ENCODE results near the gene ARHGAP15. TPM values are rescaled to one million over a fixed set of nuclear protein-coding genes. Genes with fewer than 3 reads are reported as not detected.

Gene ARHGAP15
- total and polyA plus RNA-seq, 8 donors, result 0.69 to 5.2 (median 1.5) TPM

GRCh38 chr2:143771939-143772338 lies 642.7 kb downstream of the ARHGAP15 start:
- intact Hi-C loops (cut with DNase I), result no loop called here
- no peaks in the 10 kb centered on the region for H3K9me3 ChIP-seq
- FAIRE-seq (no peak), ATAC-seq (no peak), DNase-seq (no peak)
- no peak for TF ChIP-seq CTCF (IDR thresholded peaks at IDR 0.05)
- H3K27ac ChIP-seq, result no peak overlapping the region
- 65 to 70% methylated on average over 6 of the region's 6 CpGs for WGBS, 2 donors
- no peaks in the 10 kb centered on the region for H3K27me3 ChIP-seq
- no peak overlapping the region for H3K4me3 ChIP-seq
- H3K36me3 ChIP-seq, result no peaks in the 10 kb centered on the region
- H3K4me1 ChIP-seq, result no peaks in the 10 kb centered on the region

GRCh38 chr2:143776526-143777297 lies 647.5 kb downstream of the ARHGAP15 start:
- ATAC-seq (no peak), FAIRE-seq (no peak), DNase-seq (no peak)
- intact Hi-C loops (cut with DNase I), result no loop called here
- no peaks in the 10 kb centered on the region for H3K9me3 ChIP-seq
- no peak overlapping the region for H3K27ac ChIP-seq
- 86 to 88% methylated on average over 4 of the region's 4 CpGs for WGBS, 2 donors
- no peaks in the 10 kb centered on the region for H3K4me1 ChIP-seq
- no peaks in the 10 kb centered on the region for H3K36me3 ChIP-seq
- no peak for TF ChIP-seq CTCF (IDR thresholded peaks at IDR 0.05)
- no peaks in the 10 kb centered on the region for H3K27me3 ChIP-seq
- H3K4me3 ChIP-seq, result no peak overlapping the region

- H3K27me3 ChIP-seq, result no peaks in the 10 kb centered on the region
- no peak for FAIRE-seq
- TF ChIP-seq CTCF (IDR thresholded peaks at IDR 0.05), result no peak
Measured at GRCh38 chr2:143779021-143779420, 649.8 kb downstream of the ARHGAP15 start.

GRCh38 chr2:143786026-143786765 lies 657.0 kb downstream of the ARHGAP15 start:
- WGBS, 2 donors, result 64 to 66% methylated on average over 5 of the region's 5 CpGs
- FAIRE-seq (no peak), DNase-seq (no peak), ATAC-seq (no peak)
- Histone ChIP-seq H3K27me3 (no peaks in the 10 kb centered on the region), H3K9me3 (no peaks in the 10 kb centered on the region), H3K4me3 (no peak overlapping the region), H3K36me3 (no peaks in the 10 kb centered on the region), H3K4me1 (no peaks in the 10 kb centered on the region), H3K27ac (no peak overlapping the region)
- TF ChIP-seq CTCF (IDR thresholded peaks at IDR 0.05), result no peak
- intact Hi-C loops (cut with DNase I), result no loop called here

More at GRCh38 chr2:143779021-143779420, 649.8 kb downstream of the ARHGAP15 start:
- no peaks in the 10 kb centered on the region for H3K4me1 ChIP-seq
- H3K36me3 ChIP-seq, result no peaks in the 10 kb centered on the region
- ATAC-seq (no peak), DNase-seq (no peak)
- no peaks in the 10 kb centered on the region for H3K9me3 ChIP-seq
- H3K4me3 ChIP-seq, result no peak overlapping the region
- intact Hi-C loops (cut with DNase I), result no loop called here
- WGBS, 2 donors, result 86 to 87% methylated on average over 3 of the region's 3 CpGs
- no peak overlapping the region for H3K27ac ChIP-seq

- Histone ChIP-seq H3K4me1 (no peaks in the 10 kb centered on the region), H3K27ac (no peak overlapping the region), H3K9me3 (no peaks in the 10 kb centered on the region), H3K36me3 (no peaks in the 10 kb centered on the region), H3K4me3 (no peak overlapping the region), H3K27me3 (no peaks in the 10 kb centered on the region)
- 83 to 95% methylated on average over 2 of the region's 2 CpGs for WGBS, 2 donors
- intact Hi-C loops (cut with DNase I), result no loop called here
- ATAC-seq (no peak), FAIRE-seq (no peak), DNase-seq (no peak)
- no peak for TF ChIP-seq CTCF (IDR thresholded peaks at IDR 0.05)
Measured at GRCh38 chr2:143787674-143788073, 658.5 kb downstream of the ARHGAP15 start.
